ENCODE measurements around the gene PTPRT. TPM values are rescaled to one million over a fixed set of nuclear protein-coding genes. Genes with fewer than 3 reads are reported as not detected.

The PTPRT gene
- total RNA-seq, 4 donors from 2014 or later = 0.04 TPM; not detected in 3

DNA sequence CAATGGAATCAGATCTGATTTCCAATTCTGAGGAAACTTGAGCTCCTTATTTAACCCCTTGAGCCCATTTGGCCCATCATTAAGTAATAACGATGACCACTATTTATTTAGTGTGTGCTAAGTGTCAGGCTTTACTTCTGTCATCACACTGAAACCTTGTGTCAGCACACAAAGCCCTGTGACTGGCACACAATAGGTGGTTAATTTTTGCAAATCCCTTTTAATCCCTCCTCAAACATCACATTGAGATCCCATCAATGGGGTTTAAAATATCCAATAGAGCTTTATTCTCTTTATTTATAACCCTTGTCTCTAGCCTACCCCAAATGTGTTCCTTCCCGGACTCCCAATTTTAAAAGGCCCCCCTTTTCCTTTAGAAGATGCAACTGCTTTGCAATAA lies 914.7 kb downstream of the PTPRT start:
- no peak for ATAC-seq
- no peak overlapping the region for H3K4me3 ChIP-seq
- no peaks in the 10 kb centered on the region for H3K4me1 ChIP-seq
- no peaks in the 10 kb centered on the region for H3K36me3 ChIP-seq
- no peaks in the 10 kb centered on the region for H3K27me3 ChIP-seq
- no peaks in the 10 kb centered on the region for H3K9me3 ChIP-seq
- TF ChIP-seq POLR2A (IDR thresholded peaks at IDR 0.05) = no peak
- TF ChIP-seq POLR2AphosphoS5 (IDR thresholded peaks at IDR 0.05) = no peak
- TF ChIP-seq, protein P1, sequence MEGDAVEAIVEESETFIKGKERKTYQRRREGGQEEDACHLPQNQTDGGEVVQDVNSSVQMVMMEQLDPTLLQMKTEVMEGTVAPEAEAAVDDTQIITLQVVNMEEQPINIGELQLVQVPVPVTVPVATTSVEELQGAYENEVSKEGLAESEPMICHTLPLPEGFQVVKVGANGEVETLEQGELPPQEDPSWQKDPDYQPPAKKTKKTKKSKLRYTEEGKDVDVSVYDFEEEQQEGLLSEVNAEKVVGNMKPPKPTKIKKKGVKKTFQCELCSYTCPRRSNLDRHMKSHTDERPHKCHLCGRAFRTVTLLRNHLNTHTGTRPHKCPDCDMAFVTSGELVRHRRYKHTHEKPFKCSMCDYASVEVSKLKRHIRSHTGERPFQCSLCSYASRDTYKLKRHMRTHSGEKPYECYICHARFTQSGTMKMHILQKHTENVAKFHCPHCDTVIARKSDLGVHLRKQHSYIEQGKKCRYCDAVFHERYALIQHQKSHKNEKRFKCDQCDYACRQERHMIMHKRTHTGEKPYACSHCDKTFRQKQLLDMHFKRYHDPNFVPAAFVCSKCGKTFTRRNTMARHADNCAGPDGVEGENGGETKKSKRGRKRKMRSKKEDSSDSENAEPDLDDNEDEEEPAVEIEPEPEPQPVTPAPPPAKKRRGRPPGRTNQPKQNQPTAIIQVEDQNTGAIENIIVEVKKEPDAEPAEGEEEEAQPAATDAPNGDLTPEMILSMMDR (IDR thresholded peaks at IDR 0.05) = no peak
- TF ChIP-seq EP300 (IDR thresholded peaks at IDR 0.05) = no peak
- H3K27ac ChIP-seq = no peak overlapping the region
- 58% methylated on average over 2 of the region's 2 CpGs; no CpG with 5 or more reads in 1 of the 2 donors for WGBS, 2 donors (ENCODE audit: low coverage in 1 of 2)

DNA sequence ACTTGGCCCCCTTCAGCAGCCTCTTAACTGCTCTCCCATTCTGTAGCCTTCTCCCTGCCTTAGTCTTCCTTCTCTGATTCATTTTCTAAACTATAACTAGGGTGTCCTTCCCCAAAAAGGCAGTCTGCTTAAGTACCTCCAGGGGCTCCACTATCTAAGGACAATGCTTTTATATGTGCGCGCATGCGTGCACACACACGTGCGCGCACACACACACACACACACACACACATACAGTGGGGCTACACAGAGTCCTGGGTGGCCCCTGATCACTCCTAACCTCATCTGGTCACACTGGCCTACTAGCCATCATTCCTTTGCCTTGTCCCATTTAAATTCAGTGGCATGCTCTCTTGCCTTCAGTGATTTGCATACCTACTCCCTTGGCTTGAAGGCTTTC lies 917.2 kb downstream of the PTPRT start:
- Histone ChIP-seq H3K4me3 (no peak overlapping the region), H3K4me1 (no peaks in the 10 kb centered on the region), H3K27ac (no peak overlapping the region), H3K36me3 (no peaks in the 10 kb centered on the region), H3K9me3 (no peaks in the 10 kb centered on the region), H3K27me3 (peaks cover 5% of the 10 kb centered on the region)
- ATAC-seq = no peak
- WGBS, 2 donors (ENCODE audit: low coverage in 1 of 2) = 91% methylated on average over 6 of the region's 6 CpGs; no CpG with 5 or more reads in 1 of the 2 donors
- TF ChIP-seq, protein P1 (IDR thresholded peaks at IDR 0.05) = no peak
- TF ChIP-seq POLR2A (IDR thresholded peaks at IDR 0.05) = no peak
- TF ChIP-seq EP300 (IDR thresholded peaks at IDR 0.05) = no peak
- TF ChIP-seq POLR2AphosphoS5 (IDR thresholded peaks at IDR 0.05) = no peak

DNA sequence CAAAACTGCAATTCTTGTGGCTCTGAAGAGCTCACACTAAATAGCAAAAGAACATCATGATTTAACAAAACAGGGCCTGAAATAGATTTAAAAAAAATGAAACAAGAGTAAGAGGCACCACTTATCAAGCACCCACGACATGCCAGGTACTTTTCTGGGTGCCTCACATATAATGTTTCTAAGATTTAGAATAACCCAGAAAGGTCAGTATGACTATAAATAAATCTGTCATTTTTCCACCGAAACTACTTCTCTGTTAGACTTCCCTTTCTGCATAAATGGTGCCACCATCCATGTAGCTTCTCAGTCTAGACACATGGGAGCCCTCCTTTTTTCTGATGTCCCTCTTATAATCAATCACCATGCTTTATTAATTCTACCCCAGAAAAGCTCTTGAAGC lies 919.2 kb downstream of the PTPRT start:
- H3K9me3 ChIP-seq = no peaks in the 10 kb centered on the region
- TF ChIP-seq, protein P1 (IDR thresholded peaks at IDR 0.05) = no peak
- no peak for TF ChIP-seq POLR2A (IDR thresholded peaks at IDR 0.05)
- TF ChIP-seq POLR2AphosphoS5 (IDR thresholded peaks at IDR 0.05) = no peak
- TF ChIP-seq EP300 (IDR thresholded peaks at IDR 0.05) = no peak
- H3K27me3 ChIP-seq = peaks cover 5% of the 10 kb centered on the region
- H3K36me3 ChIP-seq = no peaks in the 10 kb centered on the region
- ATAC-seq = no peak
- no peak overlapping the region for H3K27ac ChIP-seq
- no peak overlapping the region for H3K4me3 ChIP-seq
- no peaks in the 10 kb centered on the region for H3K4me1 ChIP-seq
- WGBS, 2 donors (ENCODE audit: low coverage in 1 of 2) = 29 to 68% methylated on average over 2 of the region's 2 CpGs

DNA sequence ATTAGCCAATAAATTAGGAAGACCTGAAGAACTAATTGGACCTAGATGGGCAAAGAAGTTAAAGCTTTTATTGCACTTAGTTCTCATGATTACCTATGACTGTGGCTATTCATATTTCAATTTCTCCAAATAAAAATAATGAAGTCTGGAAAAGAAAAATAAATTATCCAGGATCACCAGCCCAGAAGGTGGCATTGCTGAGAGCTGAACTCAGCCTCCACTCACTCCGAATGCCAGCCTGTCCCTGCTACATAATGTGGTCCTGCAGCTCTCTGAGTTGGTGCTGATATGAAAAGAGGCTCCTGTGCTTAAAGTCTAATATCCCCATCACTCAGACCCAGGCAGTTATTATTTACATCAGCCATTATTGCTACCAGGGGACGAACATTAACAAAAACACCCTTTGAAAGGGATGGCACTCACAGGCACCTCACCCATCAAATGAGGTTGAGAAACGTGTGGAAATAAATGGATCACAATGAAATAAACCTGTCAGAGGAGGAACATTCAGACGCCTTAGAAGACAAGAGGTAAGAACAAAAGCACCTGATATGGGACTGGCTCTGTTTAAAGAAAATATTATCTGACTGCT lies 921.8 kb downstream of the PTPRT start:
- ATAC-seq = no peak
- Histone ChIP-seq H3K4me1 (no peaks in the 10 kb centered on the region), H3K36me3 (no peaks in the 10 kb centered on the region), H3K9me3 (no peaks in the 10 kb centered on the region), H3K27ac (no peak overlapping the region), H3K27me3 (peaks cover 5% of the 10 kb centered on the region), H3K4me3 (no peak overlapping the region)
- TF ChIP-seq EP300 (IDR thresholded peaks at IDR 0.05) (no peak), POLR2A (IDR thresholded peaks at IDR 0.05) (no peak), POLR2AphosphoS5 (IDR thresholded peaks at IDR 0.05) (no peak)
- TF ChIP-seq, protein P1 (IDR thresholded peaks at IDR 0.05) = no peak
- 40 to 52% methylated on average over 1 to 4 of the region's 4 CpGs for WGBS, 2 donors (ENCODE audit: low coverage in 1 of 2)

DNA sequence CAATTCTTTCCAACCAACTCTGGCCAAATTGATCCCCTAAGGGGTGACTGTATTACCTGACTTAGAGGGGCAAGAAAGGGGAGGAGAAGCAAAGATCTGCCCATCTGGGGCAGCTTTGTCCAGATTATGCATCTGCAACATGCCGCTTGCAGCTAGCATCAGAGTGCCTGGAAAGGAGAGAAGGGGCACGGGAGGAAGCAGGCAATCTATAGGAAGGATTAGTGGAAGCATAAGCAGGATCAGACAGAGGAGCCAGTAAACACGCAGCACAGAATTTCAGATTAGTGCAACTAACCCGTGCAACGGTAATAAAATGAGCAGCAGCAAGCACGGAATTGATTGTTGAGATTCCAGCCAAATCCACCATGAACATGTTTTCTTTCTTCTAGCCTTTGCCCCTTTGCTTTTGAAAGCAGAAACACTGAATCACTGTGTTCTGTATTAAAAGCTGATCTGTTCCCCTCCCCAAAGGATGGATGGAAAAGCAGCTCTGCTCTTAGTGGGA lies 927.9 kb downstream of the PTPRT start:
- no peak overlapping the region for H3K27ac ChIP-seq
- H3K4me1 ChIP-seq = no peaks in the 10 kb centered on the region
- ATAC-seq = no peak
- 68 to 69% methylated on average over 4 to 6 of the region's 6 CpGs for WGBS, 2 donors (ENCODE audit: low coverage in 1 of 2)
- no peaks in the 10 kb centered on the region for H3K36me3 ChIP-seq
- H3K4me3 ChIP-seq = no peak overlapping the region
- peaks cover 6% of the 10 kb centered on the region for H3K27me3 ChIP-seq
- no peaks in the 10 kb centered on the region for H3K9me3 ChIP-seq
- TF ChIP-seq, protein P1 (IDR thresholded peaks at IDR 0.05) = no peak
- TF ChIP-seq POLR2A (IDR thresholded peaks at IDR 0.05) (no peak), POLR2AphosphoS5 (IDR thresholded peaks at IDR 0.05) (no peak), EP300 (IDR thresholded peaks at IDR 0.05) (no peak)

Measured in gastroesophageal sphincter (tissue), 4 donors.